ENCODE measurements around the gene CDH4. TPM values are rescaled to one million over a fixed set of nuclear protein-coding genes. Genes with fewer than 3 reads are reported as not detected.

Gene CDH4
- total RNA-seq, 1 donor from 2014 or later: 12.1 TPM

DNA sequence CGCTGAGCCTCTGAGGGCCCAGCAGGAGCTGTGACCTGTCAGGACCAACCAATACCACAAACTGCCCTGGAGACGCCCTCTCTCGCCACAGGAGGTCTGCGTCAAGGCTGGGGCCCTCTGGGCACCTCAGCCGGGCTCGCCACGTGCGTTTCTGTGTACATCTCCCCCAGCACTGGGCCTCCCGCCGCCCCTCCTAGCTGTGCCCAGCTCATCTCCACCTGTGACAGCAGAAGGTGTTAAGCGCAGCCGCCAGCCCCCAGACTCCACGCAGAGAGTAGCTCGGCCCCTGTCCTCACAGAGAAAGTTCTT, 722.2 kb downstream of the CDH4 start:
- Histone ChIP-seq H3K36me3 (ENCODE audit: control insufficient read depth, insufficient read depth, low read length) (peaks cover 10% of the 10 kb centered on the region), H3K4me3 (ENCODE audit: low read depth, low read length) (no peak overlapping the region), H3K27me3 (ENCODE audit: control insufficient read depth, insufficient read depth, low read length) (no peaks in the 10 kb centered on the region)
- DNase-seq (ENCODE audit: low read depth): no peak
- FAIRE-seq: no peak
- TF ChIP-seq, protein P1, sequence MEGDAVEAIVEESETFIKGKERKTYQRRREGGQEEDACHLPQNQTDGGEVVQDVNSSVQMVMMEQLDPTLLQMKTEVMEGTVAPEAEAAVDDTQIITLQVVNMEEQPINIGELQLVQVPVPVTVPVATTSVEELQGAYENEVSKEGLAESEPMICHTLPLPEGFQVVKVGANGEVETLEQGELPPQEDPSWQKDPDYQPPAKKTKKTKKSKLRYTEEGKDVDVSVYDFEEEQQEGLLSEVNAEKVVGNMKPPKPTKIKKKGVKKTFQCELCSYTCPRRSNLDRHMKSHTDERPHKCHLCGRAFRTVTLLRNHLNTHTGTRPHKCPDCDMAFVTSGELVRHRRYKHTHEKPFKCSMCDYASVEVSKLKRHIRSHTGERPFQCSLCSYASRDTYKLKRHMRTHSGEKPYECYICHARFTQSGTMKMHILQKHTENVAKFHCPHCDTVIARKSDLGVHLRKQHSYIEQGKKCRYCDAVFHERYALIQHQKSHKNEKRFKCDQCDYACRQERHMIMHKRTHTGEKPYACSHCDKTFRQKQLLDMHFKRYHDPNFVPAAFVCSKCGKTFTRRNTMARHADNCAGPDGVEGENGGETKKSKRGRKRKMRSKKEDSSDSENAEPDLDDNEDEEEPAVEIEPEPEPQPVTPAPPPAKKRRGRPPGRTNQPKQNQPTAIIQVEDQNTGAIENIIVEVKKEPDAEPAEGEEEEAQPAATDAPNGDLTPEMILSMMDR (IDR thresholded peaks at IDR 0.05; ENCODE audit: insufficient read depth, low read length, severe bottlenecking): no peak

GRCh38 chr20:61975407-61976129, 723.5 kb downstream of the CDH4 start:
- DNase-seq (ENCODE audit: low read depth) (no peak), FAIRE-seq (no peak)
- H3K36me3 ChIP-seq (ENCODE audit: control insufficient read depth, insufficient read depth, low read length): peaks cover 12% of the 10 kb centered on the region
- TF ChIP-seq, protein P1 (IDR thresholded peaks at IDR 0.05; ENCODE audit: insufficient read depth, low read length, severe bottlenecking): no peak
- no peaks in the 10 kb centered on the region for H3K27me3 ChIP-seq (ENCODE audit: control insufficient read depth, insufficient read depth, low read length)
- no peak overlapping the region for H3K4me3 ChIP-seq (ENCODE audit: low read depth, low read length)

DNA sequence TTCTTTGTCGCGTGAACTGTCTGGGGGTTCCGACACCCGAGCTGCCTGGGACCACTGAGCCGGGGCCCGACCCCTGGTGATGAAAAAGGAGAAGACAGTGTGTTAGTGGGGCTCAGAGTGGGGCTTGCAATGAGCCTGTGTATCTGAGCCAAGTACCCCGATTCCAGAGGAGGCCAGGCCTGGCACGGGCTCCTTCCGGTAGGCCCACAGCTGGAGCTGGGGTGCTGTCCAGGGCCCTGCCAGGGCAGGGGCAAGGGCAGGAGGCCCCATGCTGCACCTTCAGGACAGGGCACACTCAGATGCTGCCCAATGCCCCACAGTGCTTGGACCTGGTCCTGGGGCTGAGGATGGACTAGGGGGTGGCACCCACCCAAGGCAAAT, 724.2 kb downstream of the CDH4 start:
- DNase-seq (ENCODE audit: low read depth) (no peak), FAIRE-seq (no peak)
- no peak overlapping the region for H3K4me3 ChIP-seq (ENCODE audit: low read depth, low read length)
- TF ChIP-seq, protein P1 (IDR thresholded peaks at IDR 0.05; ENCODE audit: insufficient read depth, low read length, severe bottlenecking): no peak
- peaks cover 12% of the 10 kb centered on the region for H3K36me3 ChIP-seq (ENCODE audit: control insufficient read depth, insufficient read depth, low read length)
- no peaks in the 10 kb centered on the region for H3K27me3 ChIP-seq (ENCODE audit: control insufficient read depth, insufficient read depth, low read length)

GRCh38 chr20:61976644-61977418, 724.8 kb downstream of the CDH4 start:
- TF ChIP-seq, protein P1 (IDR thresholded peaks at IDR 0.05; ENCODE audit: insufficient read depth, low read length, severe bottlenecking): no peak
- FAIRE-seq: no peak
- no peaks in the 10 kb centered on the region for H3K27me3 ChIP-seq (ENCODE audit: control insufficient read depth, insufficient read depth, low read length)
- no peak overlapping the region for H3K4me3 ChIP-seq (ENCODE audit: low read depth, low read length)
- DNase-seq (ENCODE audit: low read depth): no peak
- peaks cover 12% of the 10 kb centered on the region for H3K36me3 ChIP-seq (ENCODE audit: control insufficient read depth, insufficient read depth, low read length)

- no peak for DNase-seq (ENCODE audit: low read depth)
Measured at GRCh38 chr20:61977419-61977786, 725.3 kb downstream of the CDH4 start.

More at GRCh38 chr20:61977419-61977786, 725.3 kb downstream of the CDH4 start:
- H3K4me3 ChIP-seq (ENCODE audit: low read depth, low read length): no peak overlapping the region
- no peak for FAIRE-seq
- TF ChIP-seq, protein P1 (IDR thresholded peaks at IDR 0.05; ENCODE audit: insufficient read depth, low read length, severe bottlenecking): no peak
- H3K36me3 ChIP-seq (ENCODE audit: control insufficient read depth, insufficient read depth, low read length): peaks cover 12% of the 10 kb centered on the region
- no peaks in the 10 kb centered on the region for H3K27me3 ChIP-seq (ENCODE audit: control insufficient read depth, insufficient read depth, low read length)
